Gastrocnemius medialis (tissue), 4 donors: ENCODE data around the gene DDX24.

Experiments used
- POLR2A ChIP-seq, 2 donors: fragments of 450-650 bp; IDR thresholded peaks; one replicate each; pipeline ENCODE4 v1.6.1; 2017; ENCODE audit warnings: antibody characterized with exemption in 2 of 2, mild to moderate bottlenecking in 2 of 2, moderate library complexity in 2 of 2
- TF ChIP-seq, protein P1 (sequence below), 5 experiments: fragments of 450-650 bp in 3 of 5; fragments of 200-600 bp in 2 of 5; sonication (generic) in 2 of 5; IDR thresholded peaks in 4 of 5; conservative IDR thresholded peaks in 1 of 5; 1 replicate in 4 of 5; 2 replicates in 1 of 5; pipeline ENCODE4 v1.5.1; 2016 to 2019; ENCODE audit warnings: antibody characterized with exemption in 5 of 5, mild to moderate bottlenecking in 3 of 5, moderate library complexity in 3 of 5

- TF ChIP-seq, protein P1, sequence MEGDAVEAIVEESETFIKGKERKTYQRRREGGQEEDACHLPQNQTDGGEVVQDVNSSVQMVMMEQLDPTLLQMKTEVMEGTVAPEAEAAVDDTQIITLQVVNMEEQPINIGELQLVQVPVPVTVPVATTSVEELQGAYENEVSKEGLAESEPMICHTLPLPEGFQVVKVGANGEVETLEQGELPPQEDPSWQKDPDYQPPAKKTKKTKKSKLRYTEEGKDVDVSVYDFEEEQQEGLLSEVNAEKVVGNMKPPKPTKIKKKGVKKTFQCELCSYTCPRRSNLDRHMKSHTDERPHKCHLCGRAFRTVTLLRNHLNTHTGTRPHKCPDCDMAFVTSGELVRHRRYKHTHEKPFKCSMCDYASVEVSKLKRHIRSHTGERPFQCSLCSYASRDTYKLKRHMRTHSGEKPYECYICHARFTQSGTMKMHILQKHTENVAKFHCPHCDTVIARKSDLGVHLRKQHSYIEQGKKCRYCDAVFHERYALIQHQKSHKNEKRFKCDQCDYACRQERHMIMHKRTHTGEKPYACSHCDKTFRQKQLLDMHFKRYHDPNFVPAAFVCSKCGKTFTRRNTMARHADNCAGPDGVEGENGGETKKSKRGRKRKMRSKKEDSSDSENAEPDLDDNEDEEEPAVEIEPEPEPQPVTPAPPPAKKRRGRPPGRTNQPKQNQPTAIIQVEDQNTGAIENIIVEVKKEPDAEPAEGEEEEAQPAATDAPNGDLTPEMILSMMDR (IDR thresholded peaks at IDR 0.05 in 4 of 5, conservative IDR thresholded peaks at IDR 0.05 in 1 of 5): no peak
- no peak for TF ChIP-seq POLR2A (IDR thresholded peaks at IDR 0.05)
Measured at GRCh38 chr14:94043111-94043755, 37.8 kb downstream of the DDX24 start.
